GM12892 (cell line): Measurements from ENCODE around the gene C1orf116. TPM values are rescaled to one million over a fixed set of nuclear protein-coding genes. Genes with fewer than 3 reads are reported as not detected.

ENCODE experiments used
- DNase-seq: peaks from one replicate; pipeline ENCODE4 v3.0.0; 2011; ENCODE audit not compliant: insufficient read length
- FAIRE-seq: peaks from 2 replicates; lab custom pipeline; 2011; peaks lifted over from hg19 to GRCh38; lab: Jason Lieb, UNC
- POLR2A ChIP-seq: IDR thresholded peaks from 2 replicates; pipeline ENCODE4 v1.6.1; 2011; ENCODE audit warnings: low read depth, low read length, control low read depth
- POLR2AphosphoS5 ChIP-seq: IDR thresholded peaks from 2 replicates; pipeline ENCODE4 v1.6.1; 2011; ENCODE audit warnings: low read depth, low read length, control low read depth
- TAF1 ChIP-seq: IDR thresholded peaks from 2 replicates; pipeline ENCODE4 v1.6.1; 2011; ENCODE audit warnings: low read depth, mild to moderate bottlenecking, control low read depth, low read length, borderline replicate concordance
- polyA plus RNA-seq: library from polyadenylated mRNA; unstranded; fragments of >200 nt; gene quantifications from one replicate; pipeline ENCODE4 v1.2.1, GENCODE V29; 2012; ENCODE audit warnings: missing spikeins, inconsistent platforms; ENCODE audit not compliant: missing spikeins

Gene C1orf116
- not detected for polyA plus RNA-seq

GRCh38 chr1:207032528-207033017, at the start of gene C1orf116:
Gene C1orf116, minus strand, starts transcription at chr1:207032756. Its CDS starts 5,158 bp downstream, at chr1:207027598.
- TF ChIP-seq POLR2A (no peak), POLR2AphosphoS5 (no peak), TAF1 (no peak)
- DNase-seq, result no peak
- no peak for FAIRE-seq

- no peak for TF ChIP-seq TAF1
- no peak for TF ChIP-seq POLR2A
- TF ChIP-seq POLR2AphosphoS5, result no peak
- FAIRE-seq, result no peak
- DNase-seq, result no peak
These were observed 49.2 kb upstream of the C1orf116 start for GRCh38 chr1:207081806-207082205.

GRCh38 chr1:207081088-207081487, 48.5 kb upstream of the C1orf116 start:
- FAIRE-seq (no peak), DNase-seq (no peak)
- TF ChIP-seq POLR2A, result no peak
- no peak for TF ChIP-seq POLR2AphosphoS5
- TF ChIP-seq TAF1, result no peak

GRCh38 chr1:207079706-207080241, 47.2 kb upstream of the C1orf116 start:
- TF ChIP-seq TAF1, result no peak
- TF ChIP-seq POLR2A, result no peak
- no peak for TF ChIP-seq POLR2AphosphoS5
- DNase-seq (no peak), FAIRE-seq (no peak)

- no peak for TF ChIP-seq POLR2A
- TF ChIP-seq POLR2AphosphoS5, result no peak
- no peak for TF ChIP-seq TAF1
- FAIRE-seq (no peak), DNase-seq (no peak)
These were observed 46.1 kb upstream of the C1orf116 start for GRCh38 chr1:207078578-207079132.

- TF ChIP-seq TAF1, result no peak
- no peak for TF ChIP-seq POLR2A
- TF ChIP-seq POLR2AphosphoS5, result no peak
- DNase-seq, result no peak
- FAIRE-seq, result peak; percentile 93
These were observed 45.2 kb upstream of the C1orf116 start for GRCh38 chr1:207077470-207078377.

GRCh38 chr1:207077012-207077411, 44.5 kb upstream of the C1orf116 start:
- FAIRE-seq, result no peak
- no peak for DNase-seq
- TF ChIP-seq TAF1, result no peak
- no peak for TF ChIP-seq POLR2A
- TF ChIP-seq POLR2AphosphoS5, result no peak

GRCh38 chr1:207076181-207076955, 43.8 kb upstream of the C1orf116 start:
- TF ChIP-seq POLR2AphosphoS5 (no peak), POLR2A (no peak), TAF1 (no peak)
- no peak for FAIRE-seq
- DNase-seq, result no peak

GRCh38 chr1:207073906-207074820, 41.6 kb upstream of the C1orf116 start:
- TF ChIP-seq POLR2A (no peak), POLR2AphosphoS5 (no peak), TAF1 (no peak)
- FAIRE-seq, result no peak
- DNase-seq, result no peak

GRCh38 chr1:207072233-207072632, 39.7 kb upstream of the C1orf116 start:
- TF ChIP-seq POLR2A (no peak), TAF1 (no peak), POLR2AphosphoS5 (no peak)
- no peak for FAIRE-seq
- no peak for DNase-seq
